GM12892 (cell line): Measurements from ENCODE around the gene AASDH.

Experiments
- POLR2A ChIP-seq: IDR thresholded peaks from 2 replicates; pipeline ENCODE4 v1.6.1; 2011; ENCODE audit warnings: low read depth, low read length, control low read depth
- POLR2AphosphoS5 ChIP-seq: IDR thresholded peaks from 2 replicates; pipeline ENCODE4 v1.6.1; 2011; ENCODE audit warnings: low read depth, low read length, control low read depth
- TAF1 ChIP-seq: IDR thresholded peaks from 2 replicates; pipeline ENCODE4 v1.6.1; 2011; ENCODE audit warnings: low read depth, mild to moderate bottlenecking, control low read depth, low read length, borderline replicate concordance

GRCh38 chr4:56316011-56316650 lies 71.2 kb downstream of the AASDH start:
- TF ChIP-seq POLR2A (no peak), TAF1 (no peak), POLR2AphosphoS5 (no peak)
